Esophagus squamous epithelium (tissue), 5 donors: ENCODE results near the gene ATXN2. TPM values are rescaled to one million over a fixed set of nuclear protein-coding genes. Genes with fewer than 3 reads are reported as not detected.
"Not testable (repeated sequence)": the region's sequence is repeated elsewhere in the genome, so short reads cannot be mapped to it uniquely, and the experiment has no call there.

ENCODE experiments used
- DNase-seq: peaks from one replicate; lab custom pipeline; 2025; lab: John Stamatoyannopoulos, UW
- H3K27ac ChIP-seq, 4 donors: fragments of 200-600 bp; sonication (generic); one replicate each; pipeline ENCODE4 v1.5.1; 2016 to 2019; ENCODE audit warnings: mild to moderate bottlenecking in 1 of 4
- H3K27me3 ChIP-seq, 4 donors: fragments of 200-600 bp; sonication (generic); 1 replicate in 3 of 4; 2 replicates in 1 of 4; pipeline versions ENCODE4 v1.5.1 to v1.6.0; 2017 to 2021; ENCODE audit warnings: antibody characterized with exemption in 1 of 4
- H3K36me3 ChIP-seq, 3 donors: fragments of 200-600 bp; sonication (generic); one replicate each; pipeline ENCODE4 v1.5.1; 2016 to 2019
- H3K4me1 ChIP-seq, 3 donors: fragments of 200-600 bp; sonication (generic); one replicate each; pipeline ENCODE4 v1.5.1; 2017 to 2019
- H3K4me3 ChIP-seq, 4 donors: fragments of 200-600 bp; sonication (generic); 1 replicate in 3 of 4; 2 replicates in 1 of 4; pipeline ENCODE4 v1.5.1; 2016 to 2019; ENCODE audit warnings: mild to moderate bottlenecking in 2 of 4, moderate library complexity in 1 of 4
- H3K9me3 ChIP-seq, 3 donors: fragments of 200-600 bp; sonication (generic); one replicate each; pipeline ENCODE4 v1.5.1; 2016 to 2019
- POLR2A ChIP-seq, 4 donors: fragments of 450-650 bp; IDR thresholded peaks; one replicate each; pipeline ENCODE4 v1.6.1; 2017; ENCODE audit warnings: antibody characterized with exemption in 4 of 4, mild to moderate bottlenecking in 4 of 4, moderate library complexity in 3 of 4
- WGBS, 2 donors: methylation state at CpG; one replicate each; pipeline ENCODE4 v1.1.5; 2018; 5-methylcytosine and 5-hydroxymethylcytosine counted together
- intact Hi-C: fragments of 100-400 bp; cut with DNase I; formaldehyde crosslinking; loops from one replicate; pipeline ENCODE4 v1.15.0; 2022
- total RNA-seq, 4 donors: library from RNA; depleted of rRNA; stranded (reverse); fragments of >200 nt; gene quantifications; one replicate each; pipeline ENCODE4 v1.1.0, GENCODE V29; 2016
- TF ChIP-seq, protein P1 (sequence below), 6 experiments: fragments of 450-650 bp in 4 of 6; fragments of 200-600 bp in 2 of 6; sonication (generic) in 2 of 6; IDR thresholded peaks; one replicate each; pipeline ENCODE4 v1.5.1; 2016 to 2019; ENCODE audit warnings: antibody characterized with exemption in 6 of 6, mild to moderate bottlenecking in 4 of 6, moderate library complexity in 4 of 6
- donor health status: DM: yes; HTN: yes; CAD: no.

ATXN2 gene
- total RNA-seq, 4 donors from 2014 or later: 11.4 to 36.2 (median 25.4) TPM

DNA sequence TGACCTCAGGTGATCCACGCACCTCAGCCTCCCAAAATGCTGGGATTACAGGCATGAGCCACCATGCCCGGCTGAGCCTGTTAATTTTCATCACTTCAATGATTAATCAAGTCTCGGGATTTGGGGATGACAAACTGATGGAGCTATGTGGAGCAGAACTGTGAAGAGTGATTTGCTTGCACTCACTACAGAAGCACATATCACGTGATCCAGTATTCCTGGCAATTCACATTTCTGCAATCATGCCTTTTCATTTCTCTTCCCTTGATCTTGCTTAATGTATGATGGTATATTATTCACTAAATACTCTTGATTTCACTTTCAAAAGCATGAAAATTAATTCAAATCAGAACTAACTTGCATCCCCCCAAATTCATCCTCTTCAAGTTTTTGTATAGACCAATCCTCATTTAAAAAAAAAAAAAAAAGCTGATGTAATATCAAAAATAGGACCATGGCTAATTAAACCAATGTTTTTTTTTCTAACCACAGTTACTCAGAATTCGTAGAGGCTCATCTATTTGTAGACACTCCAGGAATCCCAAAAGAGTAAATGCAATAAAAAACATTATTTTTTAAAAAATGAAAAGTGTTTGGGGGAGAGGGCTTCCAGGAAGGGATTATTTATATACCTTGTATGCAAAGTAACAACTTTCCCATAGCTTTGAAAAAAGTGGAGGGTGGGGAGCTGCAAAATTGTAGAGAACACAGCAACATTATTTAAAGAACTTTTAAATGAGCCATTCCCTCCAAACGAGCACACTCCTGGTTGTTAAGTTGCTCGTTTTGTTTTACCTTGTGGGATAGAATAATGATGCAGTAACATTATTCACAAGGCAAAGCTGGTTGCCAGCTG lies 7.0 kb upstream of the ATXN2 start:
- Histone ChIP-seq H3K9me3 (no peaks in the 10 kb centered on the region), H3K4me1 (no peaks in the 10 kb centered on the region), H3K27me3 (no peaks in the 10 kb centered on the region), H3K36me3 (no peaks in the 10 kb centered on the region), H3K27ac (no peak overlapping the region), H3K4me3 (no peak overlapping the region)
- DNase-seq: no peak
- TF ChIP-seq, protein P1, sequence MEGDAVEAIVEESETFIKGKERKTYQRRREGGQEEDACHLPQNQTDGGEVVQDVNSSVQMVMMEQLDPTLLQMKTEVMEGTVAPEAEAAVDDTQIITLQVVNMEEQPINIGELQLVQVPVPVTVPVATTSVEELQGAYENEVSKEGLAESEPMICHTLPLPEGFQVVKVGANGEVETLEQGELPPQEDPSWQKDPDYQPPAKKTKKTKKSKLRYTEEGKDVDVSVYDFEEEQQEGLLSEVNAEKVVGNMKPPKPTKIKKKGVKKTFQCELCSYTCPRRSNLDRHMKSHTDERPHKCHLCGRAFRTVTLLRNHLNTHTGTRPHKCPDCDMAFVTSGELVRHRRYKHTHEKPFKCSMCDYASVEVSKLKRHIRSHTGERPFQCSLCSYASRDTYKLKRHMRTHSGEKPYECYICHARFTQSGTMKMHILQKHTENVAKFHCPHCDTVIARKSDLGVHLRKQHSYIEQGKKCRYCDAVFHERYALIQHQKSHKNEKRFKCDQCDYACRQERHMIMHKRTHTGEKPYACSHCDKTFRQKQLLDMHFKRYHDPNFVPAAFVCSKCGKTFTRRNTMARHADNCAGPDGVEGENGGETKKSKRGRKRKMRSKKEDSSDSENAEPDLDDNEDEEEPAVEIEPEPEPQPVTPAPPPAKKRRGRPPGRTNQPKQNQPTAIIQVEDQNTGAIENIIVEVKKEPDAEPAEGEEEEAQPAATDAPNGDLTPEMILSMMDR (IDR thresholded peaks at IDR 0.05): no peak
- TF ChIP-seq POLR2A (IDR thresholded peaks at IDR 0.05): no peak
- intact Hi-C loops: no loop called here
- 69 to 74% methylated on average over 7 of the region's 7 CpGs for WGBS, 2 donors

DNA sequence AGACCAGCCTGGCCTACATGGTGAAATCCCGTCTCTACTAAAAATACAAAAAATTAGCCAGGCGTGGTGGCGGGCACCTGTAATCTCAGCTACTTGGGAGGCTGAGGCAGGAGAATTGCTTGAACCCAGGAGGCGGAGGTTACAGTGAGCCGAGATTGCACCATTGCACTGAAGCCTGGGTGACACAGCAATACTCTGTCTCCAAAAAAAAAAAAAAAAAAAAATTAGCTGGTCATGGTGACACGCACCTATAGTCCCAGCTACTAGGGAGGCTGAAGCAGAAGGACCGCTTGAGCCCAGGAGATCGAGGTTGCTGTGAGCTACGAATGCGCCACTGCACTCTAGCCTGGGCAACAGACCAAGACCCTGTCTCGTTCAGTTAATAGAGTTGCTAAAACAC lies 3.7 kb upstream of the ATXN2 start:
- DNase-seq, H3K36me3 ChIP-seq, H3K27me3 ChIP-seq, H3K4me3 ChIP-seq, H3K9me3 ChIP-seq, intact Hi-C loops, H3K27ac ChIP-seq: not testable (repeated sequence)
- H3K4me1 ChIP-seq: peaks cover 6 to 12% (median 6%) of the 10 kb centered on the region in 3 donors
- WGBS, 2 donors: 90 to 95% methylated on average over 8 to 11 of the region's 11 CpGs

DNA sequence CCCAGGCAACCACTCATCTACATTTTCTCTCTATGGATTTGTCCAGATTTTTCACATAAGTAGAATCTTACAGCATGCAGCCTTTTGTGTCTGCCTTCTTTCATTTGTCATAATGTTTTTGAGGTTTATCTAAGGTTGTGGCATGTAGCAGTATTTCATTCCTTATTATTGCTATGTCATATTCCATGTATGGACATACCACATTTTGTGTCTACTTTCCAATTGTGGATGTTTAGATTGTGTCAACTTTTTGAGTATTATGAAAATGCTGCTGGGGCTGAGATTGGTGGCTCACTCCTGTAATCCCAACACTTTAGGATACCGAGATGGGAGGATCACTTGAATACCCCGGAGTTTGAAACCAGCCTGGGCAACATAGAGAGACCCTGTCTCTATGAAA lies 3.2 kb upstream of the ATXN2 start:
- H3K27me3 ChIP-seq: no peaks in the 10 kb centered on the region
- intact Hi-C loops: no loop called here
- 93 to 100% methylated on average over 1 to 2 of the region's 2 CpGs for WGBS, 2 donors
- H3K36me3 ChIP-seq: no peaks in the 10 kb centered on the region
- no peak for TF ChIP-seq POLR2A (IDR thresholded peaks at IDR 0.05)
- TF ChIP-seq, protein P1 (IDR thresholded peaks at IDR 0.05): no peak
- no peak overlapping the region for H3K27ac ChIP-seq
- no peaks in the 10 kb centered on the region for H3K9me3 ChIP-seq
- H3K4me1 ChIP-seq: peaks cover 6 to 14% (median 6%) of the 10 kb centered on the region in 3 donors
- no peak overlapping the region for H3K4me3 ChIP-seq
- DNase-seq: no peak

DNA sequence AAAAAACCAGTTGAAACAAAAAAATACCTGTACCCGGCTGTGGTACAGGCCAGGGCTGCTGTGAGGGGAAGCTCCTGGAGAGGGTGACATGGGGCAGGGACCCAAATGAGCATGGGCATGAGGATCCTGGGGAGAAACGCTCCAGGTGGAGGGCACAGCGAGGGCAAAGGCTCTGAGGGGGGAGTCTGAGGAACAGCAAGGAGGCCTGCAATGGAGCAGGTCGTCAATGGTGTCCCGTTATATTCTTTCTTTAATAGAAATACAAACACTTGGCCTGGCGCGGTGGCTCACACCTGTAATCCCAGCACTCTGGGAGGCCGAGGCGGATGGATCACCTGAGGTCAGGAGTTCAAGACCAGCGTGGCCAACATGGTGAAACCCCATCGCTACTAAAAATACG lies 1.9 kb upstream of the ATXN2 start:
- intact Hi-C loops: not testable (repeated sequence)

DNA sequence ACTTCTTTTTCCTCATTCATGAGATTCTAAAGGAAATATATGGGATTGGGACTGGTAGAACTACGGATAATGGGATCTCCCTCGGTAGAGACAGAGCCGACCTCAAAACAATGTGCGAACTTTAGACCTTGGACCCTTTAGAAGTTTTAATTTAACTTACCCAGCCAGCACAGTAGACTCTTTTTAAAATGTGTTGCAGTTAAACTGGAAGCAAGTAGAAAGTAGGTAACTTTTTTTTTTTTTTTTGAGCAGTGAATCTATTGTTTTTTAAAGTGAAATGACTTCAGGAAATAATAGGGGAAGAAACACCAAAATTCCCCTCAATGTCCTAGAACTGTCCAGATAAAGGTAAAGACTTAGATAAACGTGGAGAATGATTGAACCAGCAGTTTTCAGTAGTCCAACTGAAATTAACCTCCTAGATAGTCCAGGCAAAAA lies 1.1 kb upstream of the ATXN2 start:
- no peak for DNase-seq
- H3K4me3 ChIP-seq: peak overlapping the region; percentile 62 to 98 (median 86)
- WGBS, 2 donors: 6 to 8% methylated on average over 5 of the region's 5 CpGs

More for the DNA sequence above, 1.9 kb upstream of the ATXN2 start:
- H3K4me1 ChIP-seq: peaks cover 16 to 28% (median 16%) of the 10 kb centered on the region in 3 donors
- not testable (repeated sequence) for H3K27ac ChIP-seq, H3K4me3 ChIP-seq, H3K36me3 ChIP-seq, H3K9me3 ChIP-seq, H3K27me3 ChIP-seq, DNase-seq
- 94 to 96% methylated on average over 11 to 12 of the region's 12 CpGs for whole genome bisulfite sequencing, 2 donors

More for the DNA sequence above, 1.1 kb upstream of the ATXN2 start:
- Histone ChIP-seq H3K27ac (peak overlapping the region; percentile 91 to 100 (median 98)), H3K36me3 (no peaks in the 10 kb centered on the region), H3K27me3 (no peaks in the 10 kb centered on the region), H3K4me1 (peaks cover 16 to 35% (median 22%) of the 10 kb centered on the region in 3 donors), H3K9me3 (no peaks in the 10 kb centered on the region)
- intact Hi-C loops: no loop called here
- no peak for TF ChIP-seq POLR2A (IDR thresholded peaks at IDR 0.05)
- TF ChIP-seq, protein P1 (IDR thresholded peaks at IDR 0.05): no peak
